Effector memory CD8-positive, alpha-beta T cell (primary cell): ENCODE data around the gene ASCL2.
A peak's percentile ranks its signal among the peaks of the same experiment; 100 is the strongest.

Experiments
- ATAC-seq: fragments of 150-1000 bp; cut with Tn5 transposase; replicated peaks from 2 replicates; pipeline ENCODE4 v1.10.0; 2021; ENCODE audit warnings: mild to moderate bottlenecking, moderate library complexity
- DNase-seq, 3 experiments: peaks; one replicate each; pipeline ENCODE4 v3.0.0; 2021
- H3K27ac Mint-ChIP-seq, 2 donors: one replicate each; pipeline ENCODE4 v1.8.0; 2022; ENCODE audit warnings: mild to moderate bottlenecking in 2 of 2, mixed read lengths in 2 of 2, moderate library complexity in 2 of 2
- H3K27me3 Mint-ChIP-seq, 2 donors: one replicate each; pipeline ENCODE4 v1.8.0; 2022; ENCODE audit warnings: mixed read lengths in 2 of 2
- H3K36me3 Mint-ChIP-seq: one replicate; pipeline ENCODE4 v1.8.0; 2022; ENCODE audit warnings: mild to moderate bottlenecking, moderate library complexity, mixed read lengths; ENCODE audit not compliant: insufficient read depth
- H3K4me1 Mint-ChIP-seq, 2 donors: one replicate each; pipeline ENCODE4 v1.8.0; 2022; ENCODE audit warnings: low read depth in 2 of 2, mixed read lengths in 2 of 2
- H3K4me3 Mint-ChIP-seq, 2 donors: one replicate each; pipeline ENCODE4 v1.8.0; 2022; ENCODE audit warnings: mild to moderate bottlenecking in 2 of 2, mixed read lengths in 2 of 2, moderate library complexity in 2 of 2
- H3K9me3 Mint-ChIP-seq, 2 donors: one replicate each; pipeline ENCODE4 v1.8.0; 2022; ENCODE audit warnings: mixed read lengths in 2 of 2

Gene ASCL2

GRCh38 chr11:2261436-2262230, 8.8 kb downstream of the ASCL2 start:
- Mint-ChIP-seq H3K27ac (no peak overlapping the region), H3K4me3 (no peak overlapping the region), H3K36me3 (peaks cover 9% of the 10 kb centered on the region), H3K4me1 (peaks cover 15 to 23% of the 10 kb centered on the region in 2 donors), H3K27me3 (no peaks in the 10 kb centered on the region), H3K9me3 (no peaks in the 10 kb centered on the region)
- ATAC-seq (no peak), DNase-seq (no peak)

- H3K4me1 Mint-ChIP-seq, result peaks cover 6 to 14% of the 10 kb centered on the region in 2 donors
- DNase-seq (no peak), ATAC-seq (no peak)
- H3K4me3 Mint-ChIP-seq, result no peak overlapping the region
- no peaks in the 10 kb centered on the region for H3K27me3 Mint-ChIP-seq
- no peaks in the 10 kb centered on the region for H3K9me3 Mint-ChIP-seq
- H3K36me3 Mint-ChIP-seq, result peaks cover 6% of the 10 kb centered on the region
- no peak overlapping the region for H3K27ac Mint-ChIP-seq
These were observed 9.7 kb downstream of the ASCL2 start for GRCh38 chr11:2260491-2261364.

GRCh38 chr11:2259897-2260451, 10.4 kb downstream of the ASCL2 start:
- H3K9me3 Mint-ChIP-seq, result no peaks in the 10 kb centered on the region

GRCh38 chr11:2259466-2259830, 10.9 kb downstream of the ASCL2 start:
- Mint-ChIP-seq H3K27me3 (no peaks in the 10 kb centered on the region), H3K4me3 (no peak overlapping the region), H3K27ac (no peak overlapping the region), H3K9me3 (no peaks in the 10 kb centered on the region), H3K36me3 (peaks cover 6% of the 10 kb centered on the region), H3K4me1 (peaks cover 0 to 8% of the 10 kb centered on the region in 2 donors)
- ATAC-seq, result no peak
- no peak for DNase-seq

More at GRCh38 chr11:2259897-2260451, 10.4 kb downstream of the ASCL2 start:
- H3K4me3 Mint-ChIP-seq, result no peak overlapping the region
- no peaks in the 10 kb centered on the region for H3K27me3 Mint-ChIP-seq
- DNase-seq (no peak), ATAC-seq (no peak)
- H3K36me3 Mint-ChIP-seq, result peaks cover 6% of the 10 kb centered on the region
- H3K4me1 Mint-ChIP-seq, result peaks cover 0 to 8% of the 10 kb centered on the region in 2 donors
- no peak overlapping the region for H3K27ac Mint-ChIP-seq

- H3K4me3 Mint-ChIP-seq, result no peak overlapping the region
- ATAC-seq (no peak), DNase-seq (no peak)
- peaks cover 0 to 8% of the 10 kb centered on the region in 2 donors for H3K4me1 Mint-ChIP-seq
- no peak overlapping the region for H3K27ac Mint-ChIP-seq
- H3K27me3 Mint-ChIP-seq, result no peaks in the 10 kb centered on the region
- no peaks in the 10 kb centered on the region for H3K9me3 Mint-ChIP-seq
- peaks cover 6% of the 10 kb centered on the region for H3K36me3 Mint-ChIP-seq
These were observed 11.6 kb downstream of the ASCL2 start for GRCh38 chr11:2258501-2259465.

- Mint-ChIP-seq H3K27me3 (no peaks in the 10 kb centered on the region), H3K4me1 (peaks cover 0 to 6% of the 10 kb centered on the region in 2 donors), H3K36me3 (peaks cover 6% of the 10 kb centered on the region), H3K9me3 (no peaks in the 10 kb centered on the region), H3K4me3 (no peak overlapping the region), H3K27ac (no peak overlapping the region)
- DNase-seq (no peak), ATAC-seq (no peak)
These were observed 13.3 kb downstream of the ASCL2 start for GRCh38 chr11:2256951-2257700.

GRCh38 chr11:2256293-2256913, 14.0 kb downstream of the ASCL2 start:
- peaks cover 6% of the 10 kb centered on the region for H3K36me3 Mint-ChIP-seq
- no peak overlapping the region for H3K4me3 Mint-ChIP-seq
- ATAC-seq (no peak), DNase-seq (no peak)
- H3K4me1 Mint-ChIP-seq, result peaks cover 0 to 5% of the 10 kb centered on the region in 2 donors
- H3K9me3 Mint-ChIP-seq, result no peaks in the 10 kb centered on the region
- no peak overlapping the region for H3K27ac Mint-ChIP-seq
- H3K27me3 Mint-ChIP-seq, result no peaks in the 10 kb centered on the region

GRCh38 chr11:2252018-2252417, 18.4 kb downstream of the ASCL2 start:
- Mint-ChIP-seq H3K4me1 (peaks cover 0 to 2% of the 10 kb centered on the region in 2 donors), H3K9me3 (no peaks in the 10 kb centered on the region), H3K27ac (no peak overlapping the region), H3K4me3 (no peak overlapping the region), H3K36me3 (peaks cover 3% of the 10 kb centered on the region), H3K27me3 (peaks cover 12 to 14% of the 10 kb centered on the region in 2 donors)
- no peak for ATAC-seq
- DNase-seq, result no peak

GRCh38 chr11:2251138-2251537, 19.2 kb downstream of the ASCL2 start:
- ATAC-seq (no peak), DNase-seq (no peak)
- no peak overlapping the region for H3K27ac Mint-ChIP-seq
- H3K4me3 Mint-ChIP-seq, result no peak overlapping the region
- H3K4me1 Mint-ChIP-seq, result no peaks in the 10 kb centered on the region
- H3K9me3 Mint-ChIP-seq, result no peaks in the 10 kb centered on the region
- peaks cover 12 to 14% of the 10 kb centered on the region in 2 donors for H3K27me3 Mint-ChIP-seq
- H3K36me3 Mint-ChIP-seq, result no peaks in the 10 kb centered on the region

GRCh38 chr11:2250485-2250884, 19.9 kb downstream of the ASCL2 start:
- Mint-ChIP-seq H3K36me3 (no peaks in the 10 kb centered on the region), H3K27me3 (peaks cover 12 to 14% of the 10 kb centered on the region in 2 donors), H3K27ac (peak overlapping the region in 1 of 2 donors; percentile 38), H3K9me3 (no peaks in the 10 kb centered on the region), H3K4me1 (no peaks in the 10 kb centered on the region), H3K4me3 (no peak overlapping the region)
- no peak for DNase-seq
- ATAC-seq, result no peak

- Mint-ChIP-seq H3K9me3 (no peaks in the 10 kb centered on the region), H3K27me3 (peaks cover 12 to 14% of the 10 kb centered on the region in 2 donors), H3K36me3 (no peaks in the 10 kb centered on the region), H3K4me3 (no peak overlapping the region), H3K4me1 (no peaks in the 10 kb centered on the region), H3K27ac (peak overlapping the region in 1 of 2 donors; percentile 38)
- DNase-seq, result no peak
- no peak for ATAC-seq
These were observed 20.3 kb downstream of the ASCL2 start for GRCh38 chr11:2250041-2250440.
